ENCODE measurements around the gene CAPRIN1. TPM values are rescaled to one million over a fixed set of nuclear protein-coding genes. Genes with fewer than 3 reads are reported as not detected.

Gene CAPRIN1
- polyA plus RNA-seq, 3 donors, result 50.4 to 81.5 (median 59.2) TPM

GRCh38 chr11:34128824-34129223, 77.3 kb downstream of the CAPRIN1 start:
- Histone ChIP-seq H3K9me3 (replicated peaks in 1 of 2; ENCODE audit: control insufficient read depth in 1 of 2, insufficient read depth in 1 of 2, low read length in 2 of 2) (no peaks in the 10 kb centered on the region), H3K27me3 (ENCODE audit: control insufficient read depth in 2 of 2, insufficient read depth in 2 of 2, low read length in 2 of 2) (no peaks in the 10 kb centered on the region), H4K20me1 (ENCODE audit: insufficient read depth, low read length) (no peaks in the 10 kb centered on the region), H3K9ac (ENCODE audit: insufficient read depth, low read length, poor library complexity, severe bottlenecking) (no peak overlapping the region), H3K4me2 (replicated peaks; ENCODE audit: extremely low read depth, low read length, poor library complexity, severe bottlenecking) (no peak overlapping the region), H3K4me1 (ENCODE audit: control insufficient read depth in 1 of 2, insufficient read depth in 2 of 2, low read length in 2 of 2) (no peaks in the 10 kb centered on the region), H2AFZ (ENCODE audit: insufficient read depth, low read depth, low read length, poor library complexity, severe bottlenecking) (no peak overlapping the region), H3K27ac (ENCODE audit: low read depth in 1 of 2, low read length in 2 of 2) (no peak overlapping the region), H3K4me3 (replicated peaks in 1 of 3; ENCODE audit: low read depth in 2 of 3, low read length in 3 of 3) (no peak overlapping the region), H3K79me2 (ENCODE audit: insufficient read depth, low read length) (no peaks in the 10 kb centered on the region), H3K36me3 (replicated peaks in 1 of 2; ENCODE audit: control insufficient read depth in 1 of 2, insufficient read depth in 2 of 2, low read length in 2 of 2) (peaks cover 81 to 98% of the 10 kb centered on the region in 2 donors)
- no peak for DNase-seq
- peaks cover 0 to 2% (median 0%) of the 10 kb centered on the region in 3 donors for H3K27me3 Mint-ChIP-seq (ENCODE audit: low read depth in 3 of 3)
- H3K36me3 Mint-ChIP-seq, result peaks cover 80 to 92% of the 10 kb centered on the region in 2 donors
- 100% methylated on average over 2 of the region's 3 CpGs for WGBS (ENCODE audit: insufficient coverage)
- H3K4me1 Mint-ChIP-seq, result peaks cover 3% of the 10 kb centered on the region
- no peak overlapping the region for H3K4me3 Mint-ChIP-seq
- H3K9me3 Mint-ChIP-seq, result no peaks in the 10 kb centered on the region
- intact Hi-C loops (cut with micrococcal nuclease), result no loop called here
- no peak for TF ChIP-seq CTCF (IDR thresholded peaks at IDR 0.05)
- H3K27ac Mint-ChIP-seq, result peak overlapping the region in 2 of 7 donors; percentile 19 to 56

- H3K79me2 ChIP-seq (ENCODE audit: insufficient read depth, low read length), result no peaks in the 10 kb centered on the region
- intact Hi-C loops (cut with micrococcal nuclease), result no loop called here
- 100% methylated on average over 3 of the region's 4 CpGs for WGBS (ENCODE audit: insufficient coverage)
- Mint-ChIP-seq H3K9me3 (no peaks in the 10 kb centered on the region), H3K27me3 (ENCODE audit: low read depth in 3 of 3) (no peaks in the 10 kb centered on the region), H3K36me3 (peaks cover 80 to 93% of the 10 kb centered on the region in 2 donors), H3K4me1 (peaks cover 3% of the 10 kb centered on the region), H3K27ac (no peak overlapping the region), H3K4me3 (no peak overlapping the region)
- H3K9ac ChIP-seq (ENCODE audit: insufficient read depth, low read length, poor library complexity, severe bottlenecking), result no peak overlapping the region
- no peaks in the 10 kb centered on the region for H3K9me3 ChIP-seq (replicated peaks in 1 of 2; ENCODE audit: control insufficient read depth in 1 of 2, insufficient read depth in 1 of 2, low read length in 2 of 2)
- no peaks in the 10 kb centered on the region for H4K20me1 ChIP-seq (ENCODE audit: insufficient read depth, low read length)
- no peak for TF ChIP-seq CTCF (IDR thresholded peaks at IDR 0.05)
- no peak overlapping the region for H3K4me2 ChIP-seq (replicated peaks; ENCODE audit: extremely low read depth, low read length, poor library complexity, severe bottlenecking)
- no peak overlapping the region for H3K27ac ChIP-seq (ENCODE audit: low read depth in 1 of 2, low read length in 2 of 2)
- H3K4me3 ChIP-seq (replicated peaks in 1 of 3; ENCODE audit: low read depth in 2 of 3, low read length in 3 of 3), result no peak overlapping the region
- no peak for DNase-seq
- no peaks in the 10 kb centered on the region for H3K27me3 ChIP-seq (ENCODE audit: control insufficient read depth in 2 of 2, insufficient read depth in 2 of 2, low read length in 2 of 2)
- peaks cover 76 to 98% of the 10 kb centered on the region in 2 donors for H3K36me3 ChIP-seq (replicated peaks in 1 of 2; ENCODE audit: control insufficient read depth in 1 of 2, insufficient read depth in 2 of 2, low read length in 2 of 2)
- H2AFZ ChIP-seq (ENCODE audit: insufficient read depth, low read depth, low read length, poor library complexity, severe bottlenecking), result no peak overlapping the region
- H3K4me1 ChIP-seq (ENCODE audit: control insufficient read depth in 1 of 2, insufficient read depth in 2 of 2, low read length in 2 of 2), result no peaks in the 10 kb centered on the region
Observed at GRCh38 chr11:34132261-34132965, 80.9 kb downstream of the CAPRIN1 start.
